GF-D8 (cell line): Measurements from ENCODE around the gene CELSR1.
"Not testable (repeated sequence)": the region's sequence is repeated elsewhere in the genome, so short reads cannot be mapped to it uniquely, and the experiment has no call there.

ENCODE experiments used
- DNase-seq: peaks from one replicate; lab custom pipeline; 2025; lab: John Stamatoyannopoulos, UW

Gene CELSR1

GRCh38 chr22:46533070-46533833 lies 4.2 kb downstream of the CELSR1 start:
- DNase-seq, result no peak

GRCh38 chr22:46532416-46532815 lies 5.0 kb downstream of the CELSR1 start:
- no peak for DNase-seq

DNA sequence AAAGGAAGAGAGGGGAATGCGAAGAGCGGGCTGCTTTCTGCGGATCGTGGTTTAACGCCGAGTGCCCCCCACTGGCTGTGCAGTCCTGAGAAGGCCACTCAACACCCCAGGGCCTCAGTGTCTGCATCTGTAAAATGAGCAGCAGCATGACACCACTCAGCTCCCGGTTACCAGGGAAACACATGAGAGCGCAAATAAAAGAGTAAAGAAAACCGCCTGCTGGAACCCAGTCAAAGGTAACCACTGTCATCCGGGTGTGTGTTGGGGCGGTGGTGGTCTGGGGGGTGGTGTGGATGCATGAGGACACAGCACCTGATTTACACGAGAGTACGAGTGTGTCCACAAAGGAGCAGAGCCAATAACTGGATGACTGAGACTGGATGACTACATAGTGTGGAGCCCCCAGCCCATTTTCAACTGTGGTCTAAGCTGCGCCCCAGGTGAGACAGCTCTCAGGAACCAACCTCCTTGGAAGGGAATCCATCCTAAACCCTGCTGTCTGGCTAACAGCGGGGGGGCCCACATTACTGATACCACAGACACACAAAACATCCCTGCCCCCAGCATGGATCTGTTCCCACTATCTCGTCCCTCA lies 5.7 kb downstream of the CELSR1 start:
- DNase-seq, result no peak

DNA sequence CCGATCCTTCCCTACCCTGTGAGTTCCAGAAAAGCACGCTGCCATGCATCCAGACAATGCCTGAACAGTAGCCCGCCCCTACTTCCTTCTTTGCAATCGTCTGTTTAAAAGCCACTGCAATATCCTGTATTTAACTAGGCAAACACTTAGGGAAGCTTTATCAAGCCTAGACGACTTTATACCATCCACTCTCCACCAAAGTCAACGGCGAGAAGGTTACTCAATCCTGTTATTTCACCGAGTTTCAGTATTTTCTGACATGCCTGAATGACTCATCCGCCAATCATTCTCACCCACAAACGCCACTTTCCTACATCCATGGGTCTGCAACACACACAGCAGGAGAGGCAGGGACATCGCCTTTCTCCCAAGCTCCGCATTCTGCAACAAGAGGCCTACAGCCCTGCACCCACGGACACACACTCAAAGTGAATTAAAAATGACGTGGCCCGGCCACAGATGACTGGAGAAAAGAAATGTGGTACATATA lies 9.3 kb downstream of the CELSR1 start:
- peak; percentile 86 for DNase-seq

DNA sequence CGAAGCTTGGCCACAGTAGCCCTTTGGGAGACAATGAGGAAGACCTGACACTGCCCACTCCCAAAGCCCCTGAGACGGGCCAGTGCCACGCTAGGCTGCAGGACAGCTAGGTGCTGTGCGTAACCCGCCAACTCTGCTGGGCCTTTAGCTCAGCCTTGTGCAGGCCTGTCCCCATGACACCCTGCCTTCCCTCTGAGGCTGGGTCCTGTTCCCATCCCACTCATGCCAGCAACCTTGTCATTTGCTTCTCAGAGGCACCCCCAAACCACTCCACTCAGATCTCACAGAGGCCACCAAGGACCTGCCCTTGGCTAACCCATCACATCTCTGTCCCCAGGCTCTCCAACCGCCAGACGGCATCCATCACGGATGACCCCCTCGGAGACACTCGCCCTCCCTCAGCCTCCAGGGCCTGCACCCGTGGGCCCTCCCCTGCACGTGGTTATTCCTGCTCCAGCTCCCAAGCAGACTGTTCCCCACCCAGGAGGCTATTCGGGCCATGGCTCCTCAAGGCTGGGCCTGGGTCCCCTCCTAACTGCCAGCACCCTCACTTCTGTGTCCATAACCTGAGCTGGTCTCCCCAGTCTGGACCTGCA lies 11.1 kb downstream of the CELSR1 start:
- no peak for DNase-seq

DNA sequence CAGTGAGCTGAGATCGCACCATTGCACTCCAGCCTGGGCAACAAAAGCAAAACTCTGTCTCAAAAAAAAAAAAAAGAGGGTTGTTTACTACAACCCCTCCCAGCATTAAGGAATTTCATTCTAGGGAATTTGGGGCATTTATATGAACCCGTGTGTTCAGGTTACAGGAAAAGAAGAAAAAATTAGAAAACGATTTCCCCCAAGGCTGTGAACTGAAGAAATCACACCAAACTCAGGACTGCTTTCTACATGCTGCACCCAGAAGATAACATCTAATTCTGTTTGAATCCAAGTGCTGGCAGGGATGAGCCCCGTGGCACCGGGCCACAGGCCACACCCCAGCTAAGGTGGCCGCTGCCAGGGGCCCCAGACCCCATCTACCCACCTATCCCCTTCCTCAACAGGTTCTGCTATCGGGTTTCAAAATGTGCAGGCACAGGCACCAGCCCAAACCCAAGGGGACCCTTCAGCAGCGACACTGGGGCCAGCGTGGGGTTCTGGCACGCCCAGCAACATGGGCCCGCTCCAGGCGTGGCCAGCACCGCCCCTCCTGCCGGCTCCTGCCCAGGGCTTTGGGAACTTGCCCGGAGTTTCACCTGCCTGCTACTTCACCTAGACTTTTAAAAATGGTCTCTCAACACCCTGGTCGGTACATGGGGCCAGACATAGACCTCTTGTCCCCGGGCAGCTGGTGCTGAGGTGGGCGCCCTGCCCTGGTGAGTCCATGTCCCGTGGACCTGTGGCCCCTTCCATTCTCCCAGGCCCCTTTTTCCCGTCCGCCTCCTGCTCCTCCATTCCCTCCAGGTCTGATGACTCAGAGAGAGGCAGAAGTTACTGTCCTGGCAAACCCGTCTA lies 11.8 kb downstream of the CELSR1 start:
- no peak for DNase-seq

DNA sequence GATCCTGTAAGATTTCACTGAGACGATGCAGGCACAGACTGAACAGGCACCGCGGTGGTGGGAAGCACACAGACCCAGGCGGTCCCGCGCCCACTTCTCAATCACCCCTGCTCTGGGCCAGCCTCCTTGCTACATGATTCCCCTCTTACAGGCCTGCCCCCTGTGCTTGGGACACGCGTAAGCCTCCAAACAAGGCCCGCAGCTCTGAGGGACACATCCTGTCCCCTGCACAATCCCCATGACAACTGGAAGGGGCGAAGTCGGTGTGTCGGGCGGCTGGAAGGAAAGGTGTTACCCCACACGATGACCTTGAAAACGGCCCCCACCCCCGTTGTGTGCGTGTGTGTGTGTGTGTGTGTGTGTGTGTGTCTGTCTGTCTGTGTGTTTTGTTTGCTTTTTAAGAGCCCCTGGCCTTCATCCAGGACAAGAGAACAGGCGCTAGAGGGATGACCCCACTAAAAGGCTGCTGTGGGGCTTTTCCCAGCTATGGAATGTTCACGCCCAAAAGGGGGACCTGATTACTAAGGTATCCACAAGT lies 13.1 kb downstream of the CELSR1 start:
- no peak for DNase-seq

- DNase-seq, result no peak
Measured at GRCh38 chr22:46522797-46523196, 14.6 kb downstream of the CELSR1 start.

DNA sequence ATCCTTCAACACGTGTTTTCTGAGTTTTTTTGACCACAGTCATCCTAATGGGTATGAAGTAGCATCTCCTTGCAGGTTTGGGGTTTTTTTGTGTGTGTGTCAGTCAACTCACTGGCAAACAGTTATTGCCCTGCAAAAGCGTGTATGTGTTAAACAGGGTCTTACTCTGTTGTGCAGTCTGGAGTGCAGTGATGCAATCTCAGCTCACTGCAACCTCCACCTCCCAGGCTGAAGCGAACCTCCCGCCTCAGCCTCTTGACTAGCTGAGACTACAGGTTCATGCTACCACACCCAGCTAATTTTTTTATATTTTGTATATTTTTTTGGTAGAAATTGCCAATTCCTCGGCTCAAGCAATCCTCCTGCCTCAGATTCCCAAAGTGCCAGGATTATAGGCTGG lies 15.4 kb downstream of the CELSR1 start:
- no peak for DNase-seq

- no peak for DNase-seq
Measured at GRCh38 chr22:46520880-46521279, 16.5 kb downstream of the CELSR1 start.

DNA sequence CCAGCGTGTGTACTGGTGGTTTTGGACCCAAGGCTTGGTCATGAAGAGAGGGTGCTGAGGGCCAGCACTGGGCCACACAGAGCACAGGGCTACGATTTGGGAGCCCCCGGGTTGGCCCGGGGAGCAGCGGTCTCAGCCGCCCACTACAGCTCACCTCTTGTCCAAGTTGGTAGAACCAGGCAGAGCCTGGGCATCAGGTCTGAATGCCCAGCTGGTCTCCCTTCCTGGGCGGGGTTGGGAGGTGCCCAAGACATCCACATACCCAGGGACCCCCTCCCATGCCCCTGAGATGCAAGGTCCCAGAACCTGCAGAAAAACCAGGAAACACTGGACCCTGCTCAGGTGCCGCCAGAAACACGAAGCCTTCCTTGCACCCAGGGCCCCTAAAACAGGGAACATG lies 18.0 kb downstream of the CELSR1 start:
- DNase-seq, result no peak

GRCh38 chr22:46518542-46519325 lies 18.7 kb downstream of the CELSR1 start:
- DNase-seq, result no peak

GRCh38 chr22:46518038-46518437 lies 19.4 kb downstream of the CELSR1 start:
- no peak for DNase-seq

DNA sequence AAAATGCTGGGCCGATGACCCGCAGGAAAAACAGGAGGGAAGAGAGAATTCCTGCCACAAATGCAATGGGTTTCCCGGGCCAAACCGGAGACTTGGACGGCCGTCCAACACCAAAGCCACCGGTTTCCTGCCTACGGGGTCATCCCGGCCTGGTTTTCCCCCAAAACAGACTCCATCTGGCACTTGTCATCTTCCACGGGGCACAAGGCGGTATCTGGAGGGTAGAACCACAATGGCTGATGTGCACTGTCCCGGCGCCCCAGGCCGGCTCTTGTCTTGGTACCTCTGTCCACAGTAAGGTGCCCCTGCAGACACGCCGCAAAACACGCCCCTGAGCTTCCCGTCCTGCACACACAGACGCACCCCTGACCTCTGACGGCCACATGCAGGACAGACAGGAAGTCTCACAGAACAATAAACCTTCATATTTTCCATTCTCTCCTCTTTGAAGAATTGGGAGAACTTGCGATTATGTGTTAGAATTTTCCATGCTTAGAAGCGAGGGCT lies 20.1 kb downstream of the CELSR1 start:
- DNase-seq, result no peak

DNA sequence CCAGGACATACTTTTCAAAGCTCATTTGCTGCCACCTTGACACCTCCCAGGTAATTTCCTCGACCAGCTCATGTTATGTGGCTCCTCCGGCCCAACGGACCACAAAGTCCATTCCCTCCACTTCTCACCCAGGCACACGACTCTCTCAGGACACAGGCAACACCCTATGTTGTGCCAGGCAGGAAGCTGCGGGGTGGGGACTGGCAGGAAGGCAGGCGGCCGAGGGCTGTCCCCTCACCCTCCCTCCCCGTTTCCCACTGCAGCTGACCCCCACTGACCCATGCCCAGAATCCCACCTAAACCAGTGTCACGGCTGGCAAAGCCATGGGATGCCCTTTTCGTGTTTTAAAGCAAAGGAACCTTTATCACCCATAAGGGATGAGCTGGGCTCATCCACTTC lies 20.8 kb downstream of the CELSR1 start:
- no peak for DNase-seq

GRCh38 chr22:46516112-46516487 lies 21.3 kb downstream of the CELSR1 start:
- not testable (repeated sequence) for DNase-seq

DNA sequence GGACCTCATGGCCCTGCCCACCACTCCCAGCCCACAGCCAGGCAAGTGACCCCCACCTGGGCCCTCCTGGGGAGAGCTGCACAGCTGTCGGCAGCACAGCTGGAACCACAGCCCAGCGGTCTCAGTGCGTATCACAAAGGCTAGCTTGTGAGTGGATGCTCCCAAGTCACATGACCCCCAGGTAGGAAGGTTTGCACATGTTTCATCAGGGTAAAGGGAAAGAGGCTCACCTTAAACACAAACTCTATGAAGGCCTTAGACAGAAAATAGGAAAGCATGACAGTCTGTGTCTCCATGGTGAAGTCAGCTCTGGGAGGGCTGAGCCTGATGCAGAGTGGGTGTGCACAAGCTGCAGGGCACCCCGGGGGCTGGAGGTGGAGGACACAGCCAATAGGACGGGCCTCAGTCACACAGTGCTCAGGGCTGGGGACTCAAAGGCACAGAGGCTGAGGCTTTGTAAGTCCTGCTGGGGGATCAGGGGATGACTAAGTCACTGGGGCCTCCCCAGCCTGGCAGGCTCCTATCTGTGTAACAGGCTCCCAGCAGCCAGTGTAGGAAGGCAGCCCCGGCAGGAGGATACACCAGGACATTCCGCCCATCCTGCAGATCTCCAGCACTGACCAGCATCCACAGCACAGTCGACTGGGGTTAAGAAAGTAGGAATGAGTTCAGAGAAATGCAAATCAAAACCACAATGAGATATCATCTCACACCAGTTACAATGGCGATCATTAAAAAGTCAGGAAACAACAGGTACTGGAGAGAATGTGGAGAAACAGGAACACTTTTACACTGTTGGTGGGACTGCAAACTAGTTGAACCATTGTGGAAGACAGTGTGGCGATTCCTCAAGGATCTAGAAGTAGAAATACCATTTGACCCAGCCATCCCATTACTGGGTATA lies 22.0 kb downstream of the CELSR1 start:
- no peak for DNase-seq

DNA sequence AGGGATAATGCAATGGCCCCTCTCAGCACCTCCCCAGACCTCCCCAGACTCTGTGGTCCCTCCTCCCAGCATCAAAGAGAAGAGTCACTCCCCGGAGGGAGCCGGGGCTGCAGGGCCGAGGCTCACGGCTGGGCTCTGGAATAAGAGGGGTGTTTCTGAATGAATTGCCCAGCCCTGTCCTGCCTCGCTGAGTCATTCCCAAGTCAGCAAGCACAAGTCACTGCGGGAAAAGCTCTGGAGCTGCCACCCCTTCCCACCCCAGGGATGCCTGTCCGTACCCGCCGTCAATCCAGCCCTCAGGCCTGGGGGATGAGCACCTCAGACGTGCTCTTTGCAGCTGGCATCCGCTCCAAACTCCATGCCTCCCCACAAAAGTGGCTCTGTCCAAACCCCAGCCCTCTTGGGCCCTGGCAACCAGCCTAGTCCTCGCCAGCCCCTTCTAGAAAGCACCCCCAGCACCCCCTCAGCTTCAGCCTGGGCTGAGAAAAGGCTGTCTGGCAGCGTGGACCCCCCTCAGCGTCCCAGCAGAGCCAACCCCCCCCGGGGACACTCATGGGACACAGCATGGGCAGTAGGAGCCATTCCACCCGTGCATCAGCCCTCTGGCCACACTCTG lies 22.7 kb downstream of the CELSR1 start:
- no peak for DNase-seq

DNA sequence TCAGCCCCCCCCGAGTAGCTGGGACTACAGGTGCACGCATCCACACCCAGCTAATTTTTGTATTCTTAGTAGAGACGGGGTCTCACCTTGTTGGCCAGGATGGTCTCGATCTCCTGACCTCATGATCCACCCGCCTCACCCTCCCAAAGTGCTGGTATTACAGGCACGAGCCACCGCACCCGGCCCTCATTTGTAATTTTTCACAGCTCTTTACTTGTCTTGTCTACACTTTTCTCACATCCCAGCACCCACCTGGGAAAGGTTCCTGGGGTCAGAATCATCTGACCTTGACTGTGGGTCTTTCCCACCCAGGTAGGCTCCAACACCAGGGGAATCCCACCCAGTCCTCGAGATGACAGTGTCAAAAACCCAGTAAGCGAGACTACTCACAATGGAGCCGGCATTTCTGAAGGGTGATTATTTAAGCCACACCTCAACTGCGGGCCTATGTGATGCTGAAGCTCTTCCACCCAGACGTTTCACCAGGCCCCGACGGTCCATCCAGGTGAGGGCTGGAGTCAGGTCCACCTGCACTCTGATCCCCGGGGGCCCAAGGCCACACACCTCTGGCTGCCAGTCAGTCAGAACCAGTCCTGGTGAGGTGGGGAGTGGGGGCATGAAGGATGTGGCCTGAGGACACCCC lies 23.4 kb downstream of the CELSR1 start:
- DNase-seq, result no peak
